Measurements from ENCODE around the gene CRELD1. TPM values are rescaled to one million over a fixed set of nuclear protein-coding genes. Genes with fewer than 3 reads are reported as not detected.
A peak's percentile ranks its signal among the peaks of the same experiment; 100 is the strongest.

Gene CRELD1
- total and polyA plus RNA-seq, 2 of the 4 experiments (the other 2 are of a cell fraction): 8.6 to 25.7 TPM

DNA sequence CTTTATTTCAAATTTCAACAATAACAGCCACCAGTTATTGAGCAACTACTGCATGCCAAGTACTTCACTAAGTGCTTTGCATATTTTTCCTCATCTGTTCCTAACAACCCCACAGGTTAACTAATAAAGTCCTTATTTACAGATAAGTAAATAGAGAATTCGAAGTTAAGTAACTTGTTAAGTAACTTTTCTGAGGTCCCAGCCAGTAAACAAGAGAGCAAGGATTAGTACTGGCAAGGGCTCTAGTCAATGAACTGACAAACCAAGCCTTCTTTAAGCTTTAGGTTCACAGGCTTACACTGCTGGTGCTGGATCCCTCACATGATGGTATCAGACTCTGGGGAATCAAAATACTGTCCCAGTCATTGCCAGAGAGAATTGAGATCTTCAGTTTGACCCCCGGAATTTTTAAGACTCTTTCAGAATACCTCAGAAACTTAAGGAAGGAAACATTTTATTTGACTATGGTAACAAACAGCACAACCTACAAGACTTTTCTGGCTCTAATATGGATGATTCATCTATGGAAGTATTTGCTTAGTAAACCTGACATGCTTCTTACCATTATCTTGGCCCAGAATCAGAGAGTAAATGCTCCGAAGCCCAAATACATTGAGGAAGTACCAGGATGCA lies 36.5 kb downstream of the CRELD1 start:
- peak overlapping the region in 1 of 2 experiments; percentile 71; a peak in 3 of 4 replicates for H4K8ac ChIP-seq (ENCODE audit: low read depth in 2 of 2, low read length in 2 of 2)
- peak overlapping the region; percentile 85 for H3K4me2 ChIP-seq (ENCODE audit: low read depth, low read length)
- no peak overlapping the region for H3K14ac ChIP-seq (replicated peaks; ENCODE audit: low read depth, low read length)
- peaks cover 10% of the 10 kb centered on the region for H3K9me1 ChIP-seq (ENCODE audit: insufficient read depth, low read length)
- no peaks in the 10 kb centered on the region for H3K27me3 ChIP-seq (ENCODE audit: control insufficient read depth, insufficient read depth, low read length)
- WGBS, 2 experiments (ENCODE audit: extremely low coverage in 2 of 2, insufficient read length in 1 of 2): no CpG with 5 or more reads among the region's 3 CpGs
- H4K91ac ChIP-seq (ENCODE audit: insufficient read depth, low read depth, low read length): peak overlapping the region; percentile 77; the same call in 1 of the 2 replicates
- BruUV-seq (replicated peaks): no TSS peak
- peak; percentile 83 for DNase-seq
- ChIA-PET CTCF (no interaction called here), POLR2A (ENCODE audit: unreplicated experiment) (no interaction called here)
- H4K20me1 ChIP-seq (ENCODE audit: insufficient read depth, low read length): peaks cover 6% of the 10 kb centered on the region; the same call in 1 of the 2 replicates
- H2AK9ac ChIP-seq (replicated peaks; ENCODE audit: low read depth, low read length, poor library complexity): no peak overlapping the region
- peak; percentile 89 for ATAC-seq (ENCODE audit: low read depth)
- H2AK5ac ChIP-seq (ENCODE audit: low read depth, low read length): no peak overlapping the region
- H2AFZ ChIP-seq (replicated peaks; ENCODE audit: low read length, poor library complexity): no peak overlapping the region
- no peaks in the 10 kb centered on the region for H3K9me3 ChIP-seq (ENCODE audit: control insufficient read depth, insufficient read depth, low read length)
- H3K18ac ChIP-seq (ENCODE audit: low read depth, low read length): peak overlapping the region; percentile 97
- H3K4ac ChIP-seq (ENCODE audit: low read depth, low read length): peak overlapping the region; percentile 92
- H2BK15ac ChIP-seq (ENCODE audit: low read depth, low read length): peak overlapping the region; percentile 9; the same call in 1 of the 3 replicates
- in situ Hi-C loops (cut with MboI; ENCODE audit: low sequenced_read_pairs) (no loop called here), dilution Hi-C loops (cut with HindIII; ENCODE audit: low sequenced_read_pairs, unreplicated experiment) (no loop called here), intact Hi-C loops (cut with micrococcal nuclease) (no loop called here)
- peaks cover 10% of the 10 kb centered on the region for H3K4me1 ChIP-seq (ENCODE audit: control insufficient read depth, insufficient read depth, low read length)
- TF ChIP-seq CEBPB (IDR thresholded peaks at IDR 0.05; ENCODE audit: low read depth, low read length) (peak; percentile 80), RCOR1 (IDR thresholded peaks at IDR 0.05; ENCODE audit: insufficient replicate concordance, low read length) (no peak), NFE2L2 (IDR thresholded peaks at IDR 0.05; ENCODE audit: low read depth, low read length) (peak; percentile 47; the same call in 1 of the 2 replicates), SMC3 (IDR thresholded peaks at IDR 0.05; ENCODE audit: low read depth, low read length) (no peak), FOS (IDR thresholded peaks at IDR 0.05; ENCODE audit: low read depth, low read length) (peak; percentile 36; the same call in 1 of the 2 replicates)
- H3K36me3 ChIP-seq (ENCODE audit: control insufficient read depth, insufficient read depth, low read length): peaks cover 28% of the 10 kb centered on the region
- peak overlapping the region; percentile 89 for H2BK5ac ChIP-seq (ENCODE audit: low read depth, low read length, poor library complexity, severe bottlenecking)
- H2BK20ac ChIP-seq (ENCODE audit: low read depth, low read length): no peak overlapping the region; the same call in 1 of the 2 replicates
- peak overlapping the region; percentile 90 for H4K5ac ChIP-seq (ENCODE audit: low read depth, low read length)
- no peak overlapping the region for H3K4me3 ChIP-seq (ENCODE audit: insufficient read depth, low read depth, low read length)
- peak overlapping the region; percentile 78 for H2BK120ac ChIP-seq (ENCODE audit: low read depth, low read length)
- H3K79me1 ChIP-seq (ENCODE audit: low read depth in 1 of 2, low read length in 2 of 2): peaks cover 8 to 28% of the 10 kb centered on the region in 2 experiments
- H3K9ac ChIP-seq (ENCODE audit: low read depth, low read length): peak overlapping the region; percentile 32; the same call in 1 of the 2 replicates
- peak overlapping the region; percentile 94 for H3K27ac ChIP-seq (ENCODE audit: insufficient read depth, low read length)
- peak overlapping the region; percentile 5; the same call in 1 of the 2 replicates for H3K56ac ChIP-seq (ENCODE audit: extremely low read depth, insufficient read depth, low read length)
- H3K23ac ChIP-seq (ENCODE audit: low read depth, low read length): peak overlapping the region; percentile 89

All from IMR-90 (cell line).